Non-pigmented ciliary epithelial cell (primary cell): ENCODE results near the gene TMEM237.
"Not testable (repeated sequence)": the region's sequence is repeated elsewhere in the genome, so short reads cannot be mapped to it uniquely, and the experiment has no call there.

Experiments
- DNase-seq: peaks from one replicate; pipeline ENCODE4 v3.0.0-alpha.2; 2010; ENCODE audit warnings: low read depth

TMEM237 gene, protein sequence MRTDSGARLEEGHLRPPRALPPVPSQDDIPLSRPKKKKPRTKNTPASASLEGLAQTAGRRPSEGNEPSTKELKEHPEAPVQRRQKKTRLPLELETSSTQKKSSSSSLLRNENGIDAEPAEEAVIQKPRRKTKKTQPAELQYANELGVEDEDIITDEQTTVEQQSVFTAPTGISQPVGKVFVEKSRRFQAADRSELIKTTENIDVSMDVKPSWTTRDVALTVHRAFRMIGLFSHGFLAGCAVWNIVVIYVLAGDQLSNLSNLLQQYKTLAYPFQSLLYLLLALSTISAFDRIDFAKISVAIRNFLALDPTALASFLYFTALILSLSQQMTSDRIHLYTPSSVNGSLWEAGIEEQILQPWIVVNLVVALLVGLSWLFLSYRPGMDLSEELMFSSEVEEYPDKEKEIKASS

DNA sequence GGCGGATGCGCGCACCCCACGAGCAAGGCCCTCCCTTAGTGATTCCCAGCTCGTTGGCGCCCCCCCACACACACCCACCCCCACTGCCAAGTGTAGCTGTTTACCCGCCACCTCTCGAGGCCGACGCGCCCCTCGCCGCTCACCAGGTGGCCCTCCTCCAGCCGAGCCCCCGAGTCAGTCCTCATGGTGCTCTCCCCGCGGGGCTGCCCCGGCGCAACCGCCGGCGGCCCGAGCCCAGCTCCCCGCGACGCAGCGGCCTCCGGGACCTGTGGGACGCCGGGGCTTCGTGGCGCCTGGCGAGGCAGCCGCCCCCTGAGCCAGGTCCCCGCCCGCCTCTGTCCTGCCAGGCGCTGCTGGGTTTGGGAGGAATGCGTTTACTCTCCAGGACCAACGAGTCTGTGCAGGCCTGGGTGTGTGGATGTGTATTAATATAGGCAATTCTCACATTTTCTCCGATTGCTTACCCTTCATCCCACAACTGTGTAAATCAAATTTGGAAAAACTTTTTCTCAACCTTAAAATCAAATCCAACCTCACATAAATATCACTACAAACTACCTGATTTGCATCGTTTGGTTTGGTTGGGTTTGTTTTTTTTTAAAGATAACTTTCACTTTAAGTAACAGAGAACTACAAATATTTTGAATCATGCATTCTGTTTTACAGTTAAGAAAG is at the start of gene TMEM237:
Gene TMEM237, minus strand, starts transcription at position 288 of the 675 bp plus-strand sequence. Its CDS starts 103 bp downstream, at position 185.
- no peak for DNase-seq

GRCh38 chr2:201685156-201685555 is 41.9 kb upstream of the TMEM237 start:
- no peak for DNase-seq

DNA sequence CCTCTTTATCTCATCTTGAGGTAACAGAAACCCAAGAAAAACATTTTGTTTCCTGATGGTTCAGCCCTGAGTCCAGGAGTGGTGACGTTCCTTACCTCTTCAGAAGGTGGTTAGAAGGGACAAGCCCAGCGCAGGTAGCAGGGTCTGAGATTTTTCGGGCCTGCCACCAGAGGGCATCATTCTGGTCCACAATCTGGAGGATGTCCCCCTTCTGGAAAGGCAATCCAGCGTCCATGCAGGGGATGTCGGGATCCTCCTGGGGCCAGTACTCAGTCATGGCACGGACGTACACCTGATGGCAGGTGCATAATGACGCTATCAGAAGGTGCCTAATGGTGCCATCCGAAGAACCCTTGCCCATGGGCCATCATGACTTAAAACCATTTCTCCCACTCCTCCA is 37.4 kb upstream of the TMEM237 start:
- DNase-seq: no peak

- DNase-seq: no peak
These were observed 35.1 kb upstream of the TMEM237 start for GRCh38 chr2:201678401-201678800.

GRCh38 chr2:201675454-201675853 is 32.2 kb upstream of the TMEM237 start:
- no peak for DNase-seq

DNA sequence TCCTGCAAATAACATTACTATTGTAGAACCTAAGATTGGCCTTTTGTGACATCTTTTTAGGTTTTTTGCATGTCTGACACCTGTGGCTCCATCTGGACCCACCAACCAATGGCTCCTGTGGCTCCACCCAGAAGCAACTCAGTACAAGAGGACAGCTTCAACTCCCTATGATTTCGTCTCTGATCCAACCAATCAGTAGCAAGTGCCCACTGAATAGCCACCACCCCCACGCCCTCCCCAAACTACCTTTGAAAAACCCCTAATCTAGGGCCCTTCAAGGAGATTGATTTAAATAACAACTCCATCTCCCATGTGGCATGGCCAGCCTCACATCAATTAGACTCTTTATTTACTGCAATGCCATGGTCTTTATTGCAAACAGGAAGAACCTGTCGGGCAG is 31.5 kb upstream of the TMEM237 start:
- no peak for DNase-seq

- no peak for DNase-seq
These were observed 31.0 kb upstream of the TMEM237 start for GRCh38 chr2:201674298-201674697.

- DNase-seq: no peak
These were observed 30.2 kb upstream of the TMEM237 start for GRCh38 chr2:201673546-201673945.

GRCh38 chr2:201671205-201671604 is 27.9 kb upstream of the TMEM237 start:
- DNase-seq: not testable (repeated sequence)

DNA sequence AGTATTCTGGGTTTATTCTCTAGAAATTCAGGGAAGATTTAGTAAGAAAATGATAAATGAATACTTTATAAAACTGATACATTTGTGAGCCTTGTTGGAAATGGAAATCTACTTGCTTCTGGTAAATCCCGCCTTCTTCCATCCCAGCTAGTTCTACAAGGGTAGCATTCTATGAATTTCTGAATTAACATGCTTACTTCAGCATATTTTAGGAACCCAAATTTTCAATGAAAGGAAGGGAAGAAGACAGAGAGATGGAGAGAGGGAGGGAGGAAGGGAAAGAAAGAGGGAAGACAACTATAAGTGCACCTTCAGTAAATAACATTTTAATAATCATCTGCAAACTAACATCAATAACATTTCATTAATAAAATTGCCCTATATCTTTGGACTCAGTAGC is 26.6 kb upstream of the TMEM237 start:
- no peak for DNase-seq

- DNase-seq: no peak
These were observed 25.2 kb upstream of the TMEM237 start for GRCh38 chr2:201668402-201668910.

- no peak for DNase-seq
These were observed 21.0 kb upstream of the TMEM237 start for GRCh38 chr2:201664334-201664733.

- DNase-seq: no peak
These were observed 18.1 kb upstream of the TMEM237 start for GRCh38 chr2:201661366-201661765.

DNA sequence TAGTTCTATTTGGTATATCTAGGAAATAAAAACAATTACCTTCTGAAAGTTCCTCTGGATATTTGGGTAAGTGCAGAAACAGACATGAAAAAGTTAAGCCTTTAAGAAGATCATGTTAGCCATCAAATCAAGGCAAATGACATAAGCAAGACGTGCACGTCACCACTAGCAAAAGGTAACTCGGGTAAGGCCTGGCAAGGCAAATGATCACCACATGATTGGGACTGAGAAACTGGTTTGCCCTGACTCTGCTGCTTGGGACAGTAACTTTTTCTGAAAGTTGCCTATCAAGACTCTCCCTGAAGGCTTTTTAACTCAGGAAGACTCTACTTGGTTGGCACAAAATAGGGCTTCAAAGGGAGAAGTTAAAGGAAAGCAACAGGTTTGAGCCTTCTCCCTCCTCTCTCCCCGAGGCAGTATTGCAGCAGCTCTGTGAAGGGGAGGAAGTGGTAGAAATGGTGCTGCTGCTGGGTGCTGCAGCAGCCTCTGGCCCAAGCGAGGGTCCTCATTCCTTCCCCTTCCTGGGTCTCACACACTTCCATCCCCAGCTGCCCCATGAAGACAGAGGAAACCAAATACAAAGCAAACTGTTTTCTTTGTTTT is 17.1 kb upstream of the TMEM237 start:
- DNase-seq: no peak

DNA sequence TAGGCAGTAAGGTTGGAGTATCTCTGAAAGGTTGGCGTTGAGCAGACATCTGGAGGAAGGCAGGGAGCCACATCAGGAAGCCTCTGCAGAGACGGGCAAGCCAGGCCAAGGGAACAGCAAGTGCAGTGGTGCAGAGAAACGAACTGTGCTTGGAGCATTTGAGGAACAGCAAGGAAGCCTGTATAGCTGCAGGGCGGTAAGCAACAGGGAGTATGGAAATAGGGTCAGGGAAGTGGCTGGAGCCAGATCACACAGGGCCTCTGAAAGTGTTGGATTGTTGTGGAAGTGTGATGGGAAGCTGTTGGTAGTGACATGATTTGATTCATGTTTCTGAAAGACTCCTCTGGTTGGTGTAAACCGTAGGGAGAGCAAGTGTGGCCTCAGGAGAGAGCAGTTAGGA is 13.4 kb upstream of the TMEM237 start:
- DNase-seq: no peak

DNA sequence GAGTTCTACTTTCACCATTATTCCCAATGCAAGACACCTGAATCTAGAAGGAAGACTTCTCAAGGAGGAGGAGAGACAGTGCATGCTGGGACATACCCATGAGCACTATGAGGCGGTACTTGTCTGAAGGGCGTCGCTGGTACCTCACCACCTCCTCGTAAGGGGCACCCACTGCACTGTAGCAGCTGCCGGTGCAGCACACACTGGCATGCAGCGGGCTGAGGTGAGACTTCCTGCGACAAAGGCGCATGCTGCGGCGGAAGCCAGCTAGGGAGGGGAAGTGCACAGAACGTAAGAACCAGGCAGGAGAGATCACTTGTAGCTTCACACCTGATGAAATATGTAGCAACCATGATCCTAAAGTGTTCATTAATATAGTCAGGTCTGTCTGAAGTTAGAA is 12.8 kb upstream of the TMEM237 start:
- no peak for DNase-seq

DNA sequence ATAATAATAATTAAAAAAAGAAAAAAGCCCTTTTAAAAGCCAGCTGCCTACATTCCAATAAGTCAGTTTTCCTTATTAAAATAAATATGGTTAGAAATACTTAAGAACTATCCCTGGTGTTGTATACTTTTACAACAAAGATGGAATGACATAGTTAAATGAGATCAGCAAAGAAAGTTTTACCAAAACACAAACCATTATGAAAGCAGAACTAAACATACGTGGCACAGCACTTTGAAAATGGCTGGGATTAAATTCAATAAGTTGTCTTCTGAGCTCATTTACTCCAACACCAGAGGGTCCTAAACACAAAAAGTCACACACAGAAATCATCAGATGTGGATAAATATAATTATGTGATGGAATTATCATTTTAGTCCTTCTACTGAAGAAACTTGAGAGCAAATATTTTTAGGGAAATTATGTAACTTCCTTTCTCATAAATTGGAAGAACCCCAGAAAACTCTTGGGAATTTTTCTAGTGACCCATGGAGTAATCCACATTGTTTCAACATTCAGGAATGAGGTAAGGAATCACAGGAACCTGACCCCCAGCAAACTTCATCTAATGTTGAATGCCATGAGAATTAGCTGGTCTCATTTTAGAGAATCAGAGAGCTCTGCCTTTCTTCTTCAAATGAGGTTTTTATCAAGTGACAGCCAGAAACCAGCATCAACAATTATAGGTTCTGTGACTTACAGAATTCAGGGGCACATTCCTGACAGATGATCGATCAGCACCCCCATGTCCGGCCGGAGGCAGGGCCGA is 11.5 kb upstream of the TMEM237 start:
- DNase-seq: peak; percentile 61

DNA sequence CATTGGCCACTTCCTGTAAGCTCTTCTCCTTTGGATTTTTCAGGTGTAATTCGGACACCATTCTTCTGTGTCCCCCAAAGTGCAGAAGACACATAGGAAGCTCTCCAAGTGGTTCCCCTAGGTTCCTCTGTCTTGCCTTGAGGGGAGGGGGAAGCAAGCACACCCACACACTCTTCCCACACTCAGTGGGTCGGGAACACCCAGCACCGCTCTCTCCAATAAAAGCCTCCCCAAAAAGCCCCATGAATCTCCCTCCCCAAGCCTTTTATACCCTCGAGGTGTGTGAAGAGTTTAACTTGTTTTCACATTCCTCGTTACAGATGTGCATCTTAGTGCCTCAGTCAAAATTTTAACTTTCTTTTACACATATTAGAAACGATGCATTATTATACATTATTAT is 9.9 kb upstream of the TMEM237 start:
- DNase-seq: no peak

DNA sequence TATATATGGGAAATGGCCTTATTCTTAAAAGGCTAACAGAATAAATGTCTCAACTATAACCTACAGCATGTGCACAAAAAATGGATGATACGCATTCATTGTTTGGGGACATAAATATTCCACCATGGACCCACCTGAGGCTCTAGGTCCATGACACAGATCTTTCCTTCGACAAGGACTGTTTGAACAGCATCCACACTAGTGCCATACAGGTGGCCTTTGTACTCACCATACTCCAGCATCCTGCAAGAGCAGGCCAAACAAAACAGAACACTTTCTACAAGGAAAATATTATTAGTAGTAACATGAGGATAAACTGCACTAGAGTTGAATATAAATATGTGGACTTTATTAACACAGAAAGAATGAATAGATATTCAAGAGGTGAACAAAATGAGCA is 6.1 kb upstream of the TMEM237 start:
- no peak for DNase-seq

DNA sequence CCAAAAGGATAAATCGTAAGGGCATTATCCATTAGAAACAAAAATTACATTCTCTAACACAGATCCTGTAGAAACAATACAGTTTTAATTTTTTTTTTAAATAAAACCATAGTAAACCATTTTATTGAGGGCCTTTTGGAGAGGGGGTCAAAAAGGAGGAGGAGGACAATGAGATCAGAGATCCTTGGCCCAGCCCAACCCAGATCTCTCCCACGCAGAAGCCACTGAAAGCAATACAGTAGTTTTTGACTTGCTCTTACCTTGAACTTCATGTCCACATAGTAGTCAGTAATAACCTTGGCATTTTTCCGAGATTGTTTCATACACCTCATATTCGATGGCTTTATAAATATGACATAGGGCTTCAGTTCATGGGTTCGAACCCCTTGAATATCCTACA is 4.1 kb upstream of the TMEM237 start:
- DNase-seq: no peak

DNA sequence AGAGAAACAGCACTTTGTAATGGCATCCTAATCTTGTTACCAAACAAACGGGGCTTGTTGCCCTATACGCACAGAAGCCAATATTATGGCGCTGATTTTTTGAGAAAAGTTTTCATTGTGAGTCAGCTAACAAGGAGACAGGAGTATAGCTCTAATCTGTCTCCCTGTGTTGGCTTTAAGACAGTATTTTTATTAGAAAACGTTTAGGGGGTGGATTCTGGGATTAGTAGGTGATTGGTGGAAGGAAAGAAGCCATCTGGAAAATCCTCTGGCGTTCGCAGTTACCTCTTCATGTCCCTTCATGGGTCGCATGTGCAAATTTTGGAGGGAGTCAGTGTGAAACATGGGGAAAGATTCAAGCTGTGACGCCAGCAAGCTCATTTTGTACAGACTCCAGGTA is 698 bp upstream of the TMEM237 start:
- no peak for DNase-seq

DNA sequence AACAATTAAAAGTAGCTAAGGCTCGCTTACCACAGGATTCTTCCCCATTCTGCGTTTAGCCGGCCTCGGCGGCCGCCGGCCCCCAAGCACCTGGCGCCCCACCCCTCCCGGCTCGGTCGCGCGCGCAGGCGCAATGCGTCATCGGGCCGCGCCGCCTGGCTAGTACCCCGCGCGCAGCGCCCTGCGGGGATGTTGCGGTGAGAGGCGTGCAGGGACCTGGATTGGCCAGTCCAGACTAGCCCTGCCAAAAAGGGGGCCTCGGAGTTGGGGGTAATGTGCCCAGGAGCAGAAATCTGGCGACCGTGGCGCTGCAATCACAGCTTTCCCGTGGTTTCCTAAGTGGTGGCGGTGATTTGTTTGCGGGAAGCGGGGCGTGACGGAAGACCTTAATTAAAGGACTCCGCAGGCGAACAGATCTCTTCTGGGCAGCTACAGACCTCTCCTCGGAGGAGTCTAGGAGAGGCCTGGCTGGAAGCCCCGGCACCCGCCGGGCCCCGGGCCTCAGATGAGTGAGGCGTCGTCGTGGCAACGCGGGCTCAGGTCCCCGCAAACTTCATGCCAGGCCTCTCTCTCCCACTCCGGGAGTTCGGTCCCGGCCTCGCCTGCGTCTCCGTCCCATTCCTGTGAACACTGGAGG is 606 bp downstream of the TMEM237 start:
- no peak for DNase-seq
